Measurements from ENCODE around the gene BCAR1.

DNA sequence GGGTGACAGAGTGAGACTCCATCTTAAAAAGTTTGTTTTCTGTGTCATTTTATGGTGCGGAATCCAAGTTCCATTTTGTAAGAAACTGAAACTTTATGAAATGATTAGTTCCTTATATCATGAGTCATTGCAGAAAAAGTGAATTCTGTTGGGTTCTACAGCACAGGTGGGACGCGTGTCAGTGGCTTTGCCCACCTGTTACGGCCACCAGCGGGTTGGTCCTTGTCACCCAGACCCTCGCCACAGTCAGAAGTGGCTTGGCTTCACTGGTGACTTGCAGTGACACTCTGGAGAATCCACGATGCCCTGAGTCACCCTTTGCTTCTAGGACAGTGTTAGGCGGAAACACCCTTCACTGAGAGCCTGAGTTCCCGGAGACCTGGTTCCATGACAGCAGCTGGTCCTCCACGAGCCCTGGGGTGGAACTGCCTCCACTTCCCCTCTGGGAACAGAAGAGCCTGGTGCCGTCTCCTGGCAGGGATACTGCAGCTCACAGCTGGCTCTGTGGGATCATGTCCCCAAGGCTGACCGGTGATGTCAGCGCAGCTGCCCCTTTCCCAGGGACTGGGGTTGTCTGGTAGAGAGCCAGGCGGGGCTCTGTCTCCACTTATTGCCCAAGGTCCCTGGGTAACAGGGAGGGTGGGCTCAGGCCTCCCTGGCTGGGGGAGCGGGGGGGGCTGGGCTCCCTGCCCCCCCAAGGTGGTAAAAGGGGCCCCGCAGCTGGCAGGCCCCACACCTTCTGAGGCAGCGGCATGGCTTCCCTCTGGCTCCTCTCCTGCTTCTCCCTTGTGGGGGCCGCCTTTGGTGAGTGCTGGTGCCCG, 33.0 kb downstream of the BCAR1 start, which contains the start of gene CTRB1:
- TF ChIP-seq POLR2A (IDR thresholded peaks at IDR 0.05): no peak
- TF ChIP-seq, protein P1, sequence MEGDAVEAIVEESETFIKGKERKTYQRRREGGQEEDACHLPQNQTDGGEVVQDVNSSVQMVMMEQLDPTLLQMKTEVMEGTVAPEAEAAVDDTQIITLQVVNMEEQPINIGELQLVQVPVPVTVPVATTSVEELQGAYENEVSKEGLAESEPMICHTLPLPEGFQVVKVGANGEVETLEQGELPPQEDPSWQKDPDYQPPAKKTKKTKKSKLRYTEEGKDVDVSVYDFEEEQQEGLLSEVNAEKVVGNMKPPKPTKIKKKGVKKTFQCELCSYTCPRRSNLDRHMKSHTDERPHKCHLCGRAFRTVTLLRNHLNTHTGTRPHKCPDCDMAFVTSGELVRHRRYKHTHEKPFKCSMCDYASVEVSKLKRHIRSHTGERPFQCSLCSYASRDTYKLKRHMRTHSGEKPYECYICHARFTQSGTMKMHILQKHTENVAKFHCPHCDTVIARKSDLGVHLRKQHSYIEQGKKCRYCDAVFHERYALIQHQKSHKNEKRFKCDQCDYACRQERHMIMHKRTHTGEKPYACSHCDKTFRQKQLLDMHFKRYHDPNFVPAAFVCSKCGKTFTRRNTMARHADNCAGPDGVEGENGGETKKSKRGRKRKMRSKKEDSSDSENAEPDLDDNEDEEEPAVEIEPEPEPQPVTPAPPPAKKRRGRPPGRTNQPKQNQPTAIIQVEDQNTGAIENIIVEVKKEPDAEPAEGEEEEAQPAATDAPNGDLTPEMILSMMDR (IDR thresholded peaks at IDR 0.05): no peak
